ENCODE results near the gene PLA2G6.
"Not testable (repeated sequence)": the region's sequence is repeated elsewhere in the genome, so short reads cannot be mapped to it uniquely, and the experiment has no call there.

The PLA2G6 gene

DNA sequence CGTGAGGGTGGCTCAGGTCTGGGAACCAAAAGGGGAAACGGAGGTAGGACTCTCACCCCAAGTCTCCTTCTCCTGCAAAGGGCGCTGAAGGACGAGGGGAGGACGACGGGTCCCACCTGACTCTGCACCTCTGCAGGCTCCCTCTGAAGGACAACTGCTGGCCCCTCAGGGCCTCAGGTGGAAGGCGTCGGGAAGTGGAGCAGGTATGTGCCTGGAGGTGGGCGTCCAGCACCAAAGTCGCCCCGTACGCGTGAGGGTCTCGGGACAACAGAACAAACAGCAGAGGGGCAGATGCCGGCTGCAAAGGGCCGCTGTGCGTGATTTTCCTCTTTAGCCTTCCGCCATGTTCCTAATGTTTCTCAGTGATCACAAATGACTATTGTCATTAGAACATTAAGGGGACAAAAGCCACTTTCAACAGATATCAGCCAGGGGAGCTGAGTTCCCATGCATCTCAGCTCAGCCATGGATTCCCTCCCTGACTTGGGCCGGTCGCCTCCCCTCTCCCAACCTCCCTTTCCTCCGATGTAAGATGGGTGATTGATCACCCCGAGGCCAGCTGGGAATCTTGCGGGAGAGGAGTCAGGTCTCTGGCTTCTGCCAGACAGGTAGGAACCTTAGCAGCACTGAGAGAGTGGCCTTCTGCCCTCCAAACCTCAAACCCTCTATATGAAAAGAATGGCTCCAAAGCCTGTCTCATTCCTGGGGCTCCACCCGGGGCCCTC lies 98.5 kb downstream of the PLA2G6 start:
- no peak for DNase-seq (ENCODE audit: low spot score)

DNA sequence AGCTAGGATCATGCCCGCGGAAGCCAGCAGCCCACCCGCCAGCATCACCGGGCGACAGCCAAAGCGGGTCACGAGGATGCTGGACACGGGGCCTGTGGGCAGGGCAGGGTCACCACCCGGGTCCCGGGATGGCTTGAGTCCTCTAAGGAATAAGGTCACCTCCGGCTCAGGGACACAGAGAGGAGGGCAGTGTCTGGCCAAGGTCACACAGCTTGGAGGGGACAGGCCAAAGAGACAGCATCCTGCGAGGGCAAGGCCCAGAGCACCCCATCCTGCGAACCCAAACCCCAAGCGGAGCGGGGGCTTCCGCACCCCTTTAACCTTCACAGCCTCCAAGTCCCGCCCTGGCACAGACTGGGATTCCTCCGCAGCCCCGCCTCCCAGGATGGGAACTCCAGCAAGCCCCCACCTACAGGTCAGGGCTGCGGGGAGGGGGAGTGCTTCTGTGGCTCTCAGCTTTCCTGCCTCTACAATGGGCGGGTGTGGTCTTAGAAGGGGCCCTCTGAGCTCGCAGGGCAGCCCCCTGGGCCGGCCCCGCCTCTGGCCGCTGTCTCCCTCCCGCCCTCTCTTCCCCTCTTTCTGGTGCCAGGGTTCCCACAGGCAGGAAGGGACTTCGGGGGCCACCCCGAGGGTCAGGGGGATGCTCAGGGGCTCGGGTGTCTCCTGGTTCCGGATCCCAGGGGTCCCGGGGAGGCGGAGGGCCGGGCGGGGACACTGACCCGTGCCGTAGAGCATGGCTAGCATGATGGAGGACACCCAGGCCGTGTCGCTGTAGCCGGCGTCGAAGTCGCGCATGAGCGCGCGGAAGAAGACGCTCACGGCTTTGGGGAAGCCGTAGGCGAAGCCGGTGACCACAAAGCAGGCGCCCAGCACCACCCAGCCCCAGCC lies 99.4 kb downstream of the PLA2G6 start:
- DNase-seq (ENCODE audit: low spot score), result no peak

DNA sequence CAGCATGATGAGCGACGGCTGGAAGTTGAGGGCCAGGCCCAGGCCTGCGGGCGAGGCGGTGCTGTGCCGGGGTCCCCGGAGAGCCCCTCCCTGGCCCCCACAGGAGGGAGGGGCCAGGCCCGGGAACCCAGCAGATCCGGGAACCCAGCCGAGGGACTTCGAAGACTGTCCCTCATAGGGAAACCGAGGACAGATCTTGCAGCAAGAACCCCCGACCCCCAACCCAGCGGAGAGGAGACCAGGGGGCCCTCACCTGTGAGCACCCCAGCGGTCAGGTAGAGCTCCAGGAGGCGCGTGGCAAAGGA lies 100.0 kb downstream of the PLA2G6 start:
- no peak for DNase-seq (ENCODE audit: low spot score)

DNA sequence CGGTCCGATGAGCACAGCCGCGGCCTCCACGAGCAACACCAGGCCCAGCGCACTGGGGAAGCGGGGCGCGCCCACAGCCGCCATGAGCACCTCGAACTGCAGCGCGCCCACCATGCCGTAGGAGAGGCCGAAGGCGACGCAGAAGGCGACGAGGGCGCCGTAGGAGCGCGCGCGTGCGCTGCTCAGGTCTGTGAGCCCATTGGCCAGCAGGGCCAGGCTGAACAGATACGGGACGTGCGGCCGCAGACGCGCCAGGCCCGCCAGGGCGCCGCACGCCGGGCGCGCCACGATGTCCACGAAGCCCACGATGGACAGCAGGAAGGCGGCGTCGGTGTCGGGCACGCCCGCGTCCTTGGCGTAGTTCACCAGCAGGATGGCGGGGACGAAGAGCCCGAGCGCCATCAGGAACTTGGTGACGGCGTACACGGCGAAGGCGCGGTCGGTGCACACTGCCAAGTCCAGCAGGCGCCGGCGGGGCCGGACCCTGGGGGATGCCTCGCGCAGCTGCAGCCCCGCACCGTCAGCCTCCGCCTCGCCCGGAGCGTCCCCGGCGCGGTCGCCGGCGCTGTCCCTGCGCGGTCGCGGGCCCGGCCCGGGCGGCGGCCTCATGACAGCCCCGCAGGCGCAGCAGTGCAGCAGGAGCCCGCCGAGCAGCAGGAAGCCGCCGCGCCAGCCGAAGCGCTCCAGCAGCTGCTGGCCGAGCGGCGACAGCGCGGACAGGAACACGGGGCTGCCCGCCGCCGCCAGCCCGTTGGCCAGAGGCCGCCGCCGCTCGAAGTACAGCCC lies 100.6 kb downstream of the PLA2G6 start:
- DNase-seq (ENCODE audit: low spot score), result no peak

DNA sequence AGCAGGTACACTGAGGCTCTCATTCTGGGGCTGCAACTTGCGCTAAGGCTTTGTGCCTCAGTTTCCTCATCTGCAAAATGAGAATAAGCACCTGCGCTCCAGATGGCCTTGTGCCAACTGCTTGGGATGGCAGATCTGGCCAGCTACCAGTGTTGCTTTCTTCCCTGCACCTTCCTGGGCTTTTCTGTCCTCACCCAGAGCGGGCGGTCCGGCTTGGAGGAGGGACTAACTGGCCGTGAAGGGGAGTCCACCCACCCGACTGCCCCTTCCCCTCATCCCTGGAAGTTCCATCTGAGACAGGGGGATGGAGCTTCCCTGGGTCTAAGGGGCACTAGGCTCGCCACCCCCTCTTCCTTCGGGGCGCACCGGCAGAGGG lies 101.2 kb downstream of the PLA2G6 start:
- DNase-seq (ENCODE audit: low spot score), result no peak

DNA sequence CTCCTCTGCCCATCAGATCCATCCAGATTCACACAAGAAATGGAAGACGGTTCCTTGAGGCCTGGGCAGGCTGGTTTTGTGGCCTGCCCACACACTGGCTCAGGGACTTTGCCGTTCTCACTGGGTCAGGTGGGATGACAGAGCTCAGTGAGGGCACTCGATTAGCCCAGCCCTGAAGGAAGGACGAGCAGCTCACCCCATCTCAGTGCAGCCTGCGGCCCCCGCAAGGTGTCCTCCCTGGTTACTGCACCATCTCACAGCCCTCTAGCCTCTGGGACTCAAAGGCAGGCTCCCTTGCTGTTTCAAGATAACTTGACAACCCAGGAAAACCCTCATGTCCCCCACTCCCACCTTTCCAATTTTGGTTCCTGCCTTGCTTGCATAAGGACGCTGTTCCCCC lies 101.8 kb downstream of the PLA2G6 start:
- DNase-seq (ENCODE audit: low spot score), result no peak

DNA sequence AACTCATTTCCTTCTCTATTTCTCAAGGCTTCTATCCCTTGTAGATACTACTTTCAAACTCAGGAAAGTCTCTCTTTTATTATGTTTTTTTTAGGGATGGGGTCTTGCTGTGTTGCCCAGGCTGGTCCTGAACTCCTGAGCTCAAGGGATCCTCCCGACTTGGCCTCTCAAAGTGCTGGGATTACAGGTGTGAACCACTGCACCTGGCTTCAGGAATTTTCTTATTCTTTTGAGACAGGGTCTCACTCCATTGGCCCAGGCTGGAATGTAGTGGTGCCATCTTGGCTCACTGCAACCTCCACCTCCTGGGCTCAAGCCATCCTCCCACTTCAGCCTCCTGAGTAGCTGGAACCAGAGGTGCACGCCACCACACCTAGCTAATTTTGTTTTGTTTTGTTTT lies 102.4 kb downstream of the PLA2G6 start:
- DNase-seq (ENCODE audit: low spot score), result not testable (repeated sequence)

DNA sequence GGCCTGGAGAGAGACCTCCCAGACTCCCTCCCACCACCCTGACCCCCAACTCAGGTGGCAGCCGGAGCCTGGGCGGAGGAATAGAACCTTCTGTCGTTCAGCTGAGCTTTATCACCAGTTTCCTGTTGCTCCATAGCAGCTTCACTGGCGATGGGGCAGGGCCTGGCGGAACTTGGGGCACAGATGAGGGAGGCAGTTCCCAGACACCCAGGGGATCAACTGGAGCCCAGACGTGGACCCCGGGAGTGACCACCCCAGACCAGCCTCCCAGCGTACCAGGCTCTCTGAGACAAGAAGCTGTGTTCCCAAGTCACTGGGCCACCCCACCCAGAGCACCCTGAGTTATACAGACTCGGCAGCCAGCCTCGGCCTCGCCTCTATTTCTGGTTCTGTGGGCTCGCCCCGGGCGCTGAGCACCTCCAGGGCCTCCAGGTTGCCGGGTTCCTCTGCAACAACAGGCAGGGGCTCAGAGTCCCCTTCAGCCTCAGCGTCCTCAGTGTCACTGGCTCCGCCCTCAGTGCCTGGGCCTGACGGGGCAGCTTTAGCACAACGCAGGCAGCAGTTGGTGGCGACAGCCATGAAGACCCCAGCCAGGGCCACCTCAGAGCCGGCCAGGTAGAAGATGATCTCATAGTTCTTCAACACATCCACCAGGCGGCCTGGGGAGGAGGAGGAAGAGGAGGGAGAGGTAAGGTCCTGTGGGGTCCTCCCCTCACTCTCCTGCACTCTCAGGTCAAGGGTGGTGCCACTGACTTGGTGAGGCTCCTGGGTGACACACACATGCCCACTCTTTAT lies 103.4 kb downstream of the PLA2G6 start:
- DNase-seq (ENCODE audit: low spot score), result no peak

DNA sequence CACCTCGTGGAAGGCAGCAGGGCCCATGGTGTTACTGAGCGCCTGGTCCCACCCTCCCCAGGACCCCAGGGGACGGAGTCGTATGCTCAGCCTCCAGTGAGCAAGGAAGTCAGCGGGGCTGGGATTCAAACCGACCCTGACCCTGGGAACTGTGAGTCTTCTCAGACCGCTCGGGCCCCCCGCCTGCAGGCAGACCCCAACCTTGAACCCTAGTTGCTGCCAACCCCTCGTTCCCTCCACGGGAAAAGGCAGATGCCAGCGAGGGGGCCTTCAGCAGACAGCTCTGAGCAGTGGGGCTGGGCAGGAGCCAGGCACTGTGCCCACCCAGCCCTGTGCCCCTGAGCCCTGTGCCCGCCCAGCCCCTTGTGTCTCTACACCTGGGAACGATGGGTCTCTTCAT lies 104.0 kb downstream of the PLA2G6 start:
- DNase-seq (ENCODE audit: low spot score), result no peak

DNA sequence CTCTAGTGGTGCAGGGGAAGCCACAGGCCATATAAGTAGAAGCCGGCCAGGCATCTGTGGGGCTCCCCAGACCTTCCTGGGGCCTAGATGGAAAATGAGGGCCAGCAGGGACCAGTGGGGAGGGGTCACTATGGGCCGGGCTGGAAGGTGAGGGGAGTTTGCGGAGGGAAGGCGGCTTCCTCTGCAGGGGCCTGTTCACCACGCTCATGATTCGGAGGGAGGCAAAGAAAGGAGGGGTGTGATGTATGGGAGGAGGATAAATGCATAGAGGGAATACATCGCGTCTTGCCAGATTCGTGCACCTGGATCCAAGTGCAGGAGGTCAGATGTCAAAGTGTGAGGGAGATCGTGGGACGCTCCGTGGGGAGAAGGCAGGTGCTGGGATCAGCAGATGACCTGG lies 104.5 kb downstream of the PLA2G6 start:
- DNase-seq (ENCODE audit: low spot score), result no peak

DNA sequence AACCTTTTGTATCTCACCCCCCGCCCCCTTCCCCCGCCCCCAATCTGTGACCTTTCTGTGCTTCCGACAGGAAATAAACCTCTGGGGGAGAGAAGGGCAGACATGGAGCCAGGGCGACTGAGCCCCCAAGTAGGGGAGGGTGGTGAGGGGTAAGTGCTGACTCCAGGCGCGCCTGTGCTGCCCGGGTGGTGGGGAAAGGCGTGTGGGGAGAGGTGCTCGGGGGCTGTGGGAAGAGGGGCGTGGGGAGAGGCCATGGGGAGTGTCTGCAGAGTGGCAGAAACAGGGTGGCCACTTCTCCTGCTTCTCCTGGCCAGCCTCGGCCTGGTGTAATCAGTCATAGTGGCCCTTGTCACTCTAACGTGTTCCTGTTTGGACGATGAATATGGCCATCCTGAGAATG lies 105.7 kb downstream of the PLA2G6 start:
- no peak for DNase-seq (ENCODE audit: low spot score)

DNA sequence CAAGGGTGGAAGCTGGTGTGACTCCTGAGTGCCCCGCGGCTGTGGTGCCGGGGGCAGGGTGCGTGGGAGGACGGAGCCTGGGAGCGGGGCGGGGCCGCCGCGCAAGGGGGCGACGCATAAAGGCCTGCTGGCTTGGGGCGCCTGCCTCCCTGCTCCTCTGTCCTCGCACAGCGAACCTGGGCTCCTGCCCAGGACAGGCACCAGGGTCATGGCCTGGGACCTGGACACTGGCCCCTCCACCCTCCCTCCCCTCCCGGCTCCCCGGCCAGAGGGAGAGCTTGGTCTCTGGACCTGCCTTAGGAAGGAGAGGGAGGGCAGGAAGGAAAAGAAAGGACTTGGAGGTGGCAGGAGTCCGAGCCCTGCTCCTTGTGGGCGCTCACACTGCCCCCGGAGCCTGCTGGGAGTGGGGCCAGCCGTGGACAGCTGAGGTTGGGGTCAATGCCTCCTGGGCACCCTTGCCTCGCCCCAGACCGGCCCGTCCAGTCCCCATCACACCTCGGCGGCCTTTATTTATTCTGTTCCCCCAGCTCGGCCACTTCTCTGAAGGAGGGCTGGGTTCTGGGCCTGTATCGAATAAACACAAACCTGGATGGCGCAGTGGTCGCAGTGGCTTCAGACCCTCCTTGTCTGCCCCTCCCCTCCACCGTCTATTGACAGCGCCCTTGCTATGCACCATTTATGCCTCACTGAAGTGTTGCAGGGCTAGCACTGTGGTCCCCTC lies 106.4 kb downstream of the PLA2G6 start:
- no peak for DNase-seq (ENCODE audit: low spot score)

DNA sequence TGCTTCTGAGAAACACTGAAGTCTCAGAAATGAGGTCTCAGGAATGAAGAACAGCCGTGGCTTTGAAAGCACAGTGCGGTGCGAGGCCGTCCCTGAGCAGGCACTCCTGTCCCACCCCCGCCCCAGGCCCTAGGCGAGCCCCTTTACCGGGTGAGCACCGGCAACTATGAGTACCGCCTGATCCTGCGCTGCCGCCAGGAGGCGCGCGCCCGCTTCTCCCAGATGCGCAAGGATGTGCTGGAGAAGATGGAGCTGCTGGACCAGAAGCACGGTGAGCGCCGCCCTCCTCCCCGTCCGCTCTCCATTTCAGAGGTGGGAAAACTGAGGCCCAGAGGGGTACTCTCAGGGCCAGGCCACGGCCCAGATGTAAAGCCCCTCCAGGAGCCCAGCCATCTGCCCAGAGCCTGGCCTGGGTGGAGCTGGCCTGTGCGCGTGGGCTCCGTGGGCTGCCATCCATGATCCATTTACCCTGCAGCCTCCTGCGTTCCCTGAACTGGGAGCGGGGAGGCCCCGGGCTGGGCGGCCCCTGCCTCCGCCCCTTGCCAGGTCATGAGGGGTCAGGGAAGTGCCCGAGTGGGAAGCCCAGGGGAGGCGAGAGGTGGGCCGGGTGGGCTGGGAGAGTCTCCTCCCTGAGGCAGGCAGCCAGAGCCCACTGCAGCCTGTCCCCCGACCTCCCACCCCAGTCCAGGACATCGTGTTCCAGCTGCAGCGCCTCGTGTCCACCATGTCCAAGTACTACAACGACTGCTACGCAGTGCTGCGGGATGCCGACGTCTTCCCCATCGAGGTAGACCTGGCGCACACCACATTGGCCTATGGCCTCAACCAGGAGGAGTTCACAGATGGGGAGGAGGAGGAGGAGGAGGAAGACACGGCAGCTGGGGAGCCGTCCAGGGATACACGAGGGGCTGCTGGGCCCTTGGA lies 107.2 kb downstream of the PLA2G6 start:
- DNase-seq (ENCODE audit: low spot score), result no peak

DNA sequence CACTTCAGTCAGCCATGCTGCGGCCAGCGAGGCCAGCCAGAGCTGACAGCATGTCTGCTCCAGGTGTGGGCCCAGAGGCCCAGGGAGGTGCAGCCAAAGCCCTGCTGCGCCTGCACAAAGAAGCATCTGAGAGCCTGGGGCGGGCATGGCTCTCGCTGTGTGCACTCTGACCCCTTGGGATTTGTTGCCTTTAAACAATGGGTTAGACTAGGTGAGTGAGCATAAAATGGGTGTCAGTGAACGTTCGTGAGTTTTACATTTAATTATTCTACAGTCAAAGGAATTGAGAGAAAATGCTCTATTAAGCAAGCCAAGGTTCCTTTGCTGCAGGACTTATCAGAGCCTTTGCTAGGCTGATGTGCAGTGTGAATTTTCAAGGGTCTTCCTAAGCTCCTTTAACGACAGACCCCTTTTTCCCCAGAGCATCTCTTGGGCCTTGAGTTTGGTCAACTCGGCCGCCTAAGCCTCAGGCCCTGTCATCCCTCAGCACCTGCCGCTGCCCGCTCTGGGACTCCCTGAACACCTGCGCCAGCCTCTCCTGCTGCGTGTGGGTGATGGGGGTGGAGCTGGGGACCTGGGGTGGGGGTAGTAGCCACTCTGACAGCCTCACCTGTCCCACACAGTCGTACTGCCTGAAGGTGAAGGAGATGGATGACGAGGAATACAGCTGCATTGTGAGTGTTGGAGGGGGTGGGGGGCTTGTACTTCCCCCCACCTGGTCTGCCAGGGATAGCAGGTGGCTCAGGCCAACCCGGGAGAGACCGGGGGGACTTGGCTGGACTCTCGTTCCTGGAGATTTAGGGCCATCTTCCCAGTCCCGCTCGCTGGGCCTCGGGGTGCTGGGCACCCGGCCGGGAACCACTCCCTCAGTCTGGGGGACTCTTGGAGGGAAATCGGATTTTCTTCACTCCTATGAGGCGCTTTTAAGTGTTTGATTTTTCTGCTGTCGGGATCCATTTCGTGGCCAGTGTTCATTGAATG lies 108.2 kb downstream of the PLA2G6 start:
- DNase-seq (ENCODE audit: low spot score), result no peak

DNA sequence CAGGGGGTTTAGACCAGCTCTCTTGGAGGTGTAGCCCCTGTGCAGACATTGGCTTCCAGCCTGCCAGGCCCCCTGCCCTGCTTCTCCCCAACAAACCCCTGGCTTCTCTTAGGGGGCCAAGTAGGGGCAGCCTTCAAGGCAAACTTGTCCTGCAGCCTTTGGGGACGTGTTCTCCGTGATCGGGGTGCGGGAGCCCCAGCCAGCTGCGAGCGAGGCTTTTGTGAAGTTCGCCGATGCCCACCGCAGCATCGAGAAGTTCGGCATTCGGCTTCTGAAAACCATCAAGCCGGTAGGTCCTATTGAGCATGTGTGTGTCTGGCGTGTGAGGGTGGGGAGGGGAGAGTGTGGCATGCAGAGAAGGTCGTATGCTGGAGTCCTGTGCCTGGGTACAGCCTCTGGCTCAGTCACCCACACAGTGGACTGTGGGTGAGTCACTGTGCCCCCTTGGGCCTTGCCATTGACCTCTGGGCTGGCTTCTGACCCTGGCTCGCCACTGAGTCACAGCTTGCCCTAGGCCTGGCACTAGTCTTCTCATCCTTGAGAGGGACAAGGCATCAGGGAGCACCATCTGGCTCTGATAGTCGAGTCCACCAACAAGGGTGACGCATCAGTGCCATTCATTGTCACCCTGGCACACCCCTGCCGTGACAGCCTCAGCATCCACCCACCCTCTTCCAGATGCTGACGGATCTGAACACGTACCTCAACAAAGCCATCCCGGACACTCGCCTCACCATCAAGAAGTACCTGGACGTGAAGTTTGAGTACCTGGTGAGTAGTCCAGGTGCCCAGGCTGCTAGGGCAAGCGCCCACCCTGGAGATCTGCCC lies 109.1 kb downstream of the PLA2G6 start:
- no peak for DNase-seq (ENCODE audit: low spot score)

DNA sequence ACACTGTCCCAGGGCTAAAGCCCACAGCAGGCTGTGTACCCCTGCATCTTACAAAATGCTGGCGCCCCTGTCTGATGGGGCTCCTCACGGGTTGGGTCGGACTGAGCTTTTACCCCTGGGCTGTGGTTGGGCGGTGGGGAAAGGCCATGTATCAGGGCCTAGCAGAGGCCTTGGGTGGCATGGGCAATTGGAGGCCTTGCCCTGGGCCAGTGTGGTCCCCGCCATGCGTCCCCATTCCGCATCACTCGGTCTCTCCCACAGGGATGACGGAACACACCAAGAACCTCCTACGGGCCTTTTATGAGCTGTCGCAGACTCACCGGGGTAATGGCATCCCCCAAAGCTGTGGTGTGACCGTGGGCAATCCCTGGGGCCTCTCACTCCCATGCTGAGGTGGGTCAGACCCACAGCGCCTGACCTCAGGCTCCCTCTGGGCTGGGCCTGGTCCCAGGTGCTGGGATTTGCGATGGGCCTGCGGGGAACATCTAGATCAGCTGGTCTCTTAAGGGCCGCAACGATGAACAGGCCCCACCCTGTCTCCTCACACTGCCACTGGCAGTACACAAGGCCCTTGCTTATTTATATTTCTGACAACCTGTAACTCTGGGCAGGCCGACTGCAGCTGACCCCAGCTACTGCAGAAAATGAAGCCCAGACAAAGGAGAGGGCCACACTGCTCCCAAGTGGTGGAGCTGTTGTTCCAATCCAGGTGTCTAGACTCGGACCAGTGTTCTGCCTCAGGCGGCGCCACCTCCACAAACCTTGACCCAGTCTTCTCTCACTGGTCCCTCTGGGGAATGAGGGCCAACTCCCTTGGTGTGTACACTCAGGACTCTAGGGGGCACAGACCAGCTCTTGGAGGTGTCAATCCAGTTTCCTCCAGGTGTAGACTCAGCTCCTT lies 110.0 kb downstream of the PLA2G6 start:
- DNase-seq (ENCODE audit: low spot score), result no peak

DNA sequence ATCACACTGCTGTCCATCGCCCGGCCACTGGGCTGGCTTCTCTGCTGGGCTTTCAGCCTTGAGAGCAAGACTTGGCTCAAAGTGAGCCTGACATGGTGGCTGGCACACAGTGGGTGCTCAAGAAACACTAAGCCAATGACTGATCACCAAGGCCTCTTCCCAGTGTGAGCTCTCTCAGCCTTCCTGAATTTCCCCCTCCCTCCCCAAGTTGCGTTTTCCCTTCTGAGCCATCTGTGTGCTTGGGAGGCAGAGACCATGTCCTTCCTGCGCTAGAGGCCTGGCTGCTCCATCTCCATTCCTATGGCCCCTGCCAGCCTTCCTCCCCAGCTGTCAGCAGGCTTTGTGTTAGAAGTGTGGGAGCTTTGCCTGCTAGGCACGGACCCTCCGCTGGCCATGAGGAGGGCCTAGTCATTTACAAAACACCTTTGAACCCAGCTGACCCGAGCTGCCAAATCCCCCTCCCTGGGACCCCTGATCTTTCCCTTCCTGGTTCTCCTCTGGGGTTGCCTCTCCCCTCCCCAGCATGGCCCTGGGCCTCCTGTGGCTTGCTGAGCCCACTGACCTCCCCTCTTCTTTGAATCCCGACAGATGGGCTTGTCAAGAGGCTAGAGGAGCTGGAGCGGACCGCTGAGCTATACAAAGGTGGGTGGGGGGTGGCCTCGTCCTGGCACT lies 111.2 kb downstream of the PLA2G6 start:
- no peak for DNase-seq (ENCODE audit: low spot score)

All from D341Med (cell line).